Body of pancreas (tissue), 4 donors: ENCODE results near the gene COLGALT1. TPM values are rescaled to one million over a fixed set of nuclear protein-coding genes. Genes with fewer than 3 reads are reported as not detected.
"Not testable (repeated sequence)": the region's sequence is repeated elsewhere in the genome, so short reads cannot be mapped to it uniquely, and the experiment has no call there.

Source experiments
- ATAC-seq: fragments of 150-250 bp; one replicate; pipeline ENCODE4 v1.9.1; 2016
- DNase-seq, 4 donors: peaks; one replicate each; pipeline ENCODE4 v3.0.0-alpha.2; 2019
- H3K27ac ChIP-seq, 4 donors: fragments of 200-600 bp; sonication (generic); 1 replicate in 3 of 4; 2 replicates in 1 of 4; pipeline versions ENCODE4 v1.5.1 to v1.6.1; 2016 to 2019; ENCODE audit warnings: mild to moderate bottlenecking in 1 of 4, mixed read lengths in 1 of 4, moderate library complexity in 1 of 4
- H3K27me3 ChIP-seq, 2 donors: fragments of 200-600 bp; sonication (generic); one replicate each; pipeline ENCODE4 v1.6.0; 2016; ENCODE audit warnings: mild to moderate bottlenecking in 1 of 2
- H3K36me3 ChIP-seq, 2 donors: fragments of 200-600 bp; sonication (generic); replicated peaks in 1 of 2; 2 replicates each; pipeline ENCODE4 v1.5.1; 2016; ENCODE audit warnings: low read depth in 2 of 2; ENCODE audit not compliant: insufficient read depth in 1 of 2
- H3K4me1 ChIP-seq: fragments of 200-600 bp; sonication (generic); one replicate; pipeline ENCODE4 v1.6.0; 2016
- H3K4me3 ChIP-seq, 2 donors: fragments of 200-600 bp; sonication (generic); 1 replicate in 1 of 2; 2 replicates in 1 of 2; pipeline ENCODE4 v1.5.1; 2016 to 2019
- H3K9me3 ChIP-seq, 3 donors: fragments of 200-600 bp; sonication (generic); 1 replicate in 2 of 3; 2 replicates in 1 of 3; pipeline ENCODE4 v1.5.1; 2016
- POLR2A ChIP-seq, 3 donors: fragments of 450-650 bp; IDR thresholded peaks; one replicate each; pipeline ENCODE4 v1.6.1; 2016; ENCODE audit warnings: antibody characterized with exemption in 3 of 3, mild to moderate bottlenecking in 2 of 3
- WGBS, 2 donors: methylation state at CpG; one replicate each; pipeline ENCODE4 v1.1.5; 2017; 5-methylcytosine and 5-hydroxymethylcytosine counted together
- intact Hi-C: fragments of 100-400 bp; cut with DNase I; formaldehyde crosslinking; loops from one replicate; pipeline ENCODE4 v1.15.1; 2023
- total RNA-seq, 2 donors: library from RNA; depleted of rRNA; stranded (reverse); fragments of >200 nt; gene quantifications; one replicate each; pipeline ENCODE4 v1.1.0, GENCODE V29; 2016
- TF ChIP-seq, protein P1 (sequence below), 7 experiments: fragments of 450-650 bp in 4 of 7; fragments of 200-600 bp in 3 of 7; sonication (generic) in 3 of 7; IDR thresholded peaks; one replicate each; pipeline ENCODE4 v1.5.1; 2016 to 2019; ENCODE audit warnings: antibody characterized with exemption in 7 of 7

The COLGALT1 gene
- total RNA-seq, 2 donors from 2014 or later = 38.9 to 41.5 TPM

GRCh38 chr19:17562097-17562496 is 6.6 kb downstream of the COLGALT1 start:
- no peak for DNase-seq
- no peak for ATAC-seq
- Histone ChIP-seq H3K4me3 (no peak overlapping the region), H3K27me3 (no peaks in the 10 kb centered on the region), H3K27ac (no peak overlapping the region), H3K4me1 (peaks cover 2% of the 10 kb centered on the region), H3K36me3 (peaks cover 6 to 13% of the 10 kb centered on the region in 2 donors), H3K9me3 (no peaks in the 10 kb centered on the region)
- intact Hi-C loops = no loop called here
- 97 to 98% methylated on average over 3 to 4 of the region's 4 CpGs for WGBS, 2 donors
- TF ChIP-seq POLR2A (IDR thresholded peaks at IDR 0.05) = no peak
- TF ChIP-seq, protein P1, sequence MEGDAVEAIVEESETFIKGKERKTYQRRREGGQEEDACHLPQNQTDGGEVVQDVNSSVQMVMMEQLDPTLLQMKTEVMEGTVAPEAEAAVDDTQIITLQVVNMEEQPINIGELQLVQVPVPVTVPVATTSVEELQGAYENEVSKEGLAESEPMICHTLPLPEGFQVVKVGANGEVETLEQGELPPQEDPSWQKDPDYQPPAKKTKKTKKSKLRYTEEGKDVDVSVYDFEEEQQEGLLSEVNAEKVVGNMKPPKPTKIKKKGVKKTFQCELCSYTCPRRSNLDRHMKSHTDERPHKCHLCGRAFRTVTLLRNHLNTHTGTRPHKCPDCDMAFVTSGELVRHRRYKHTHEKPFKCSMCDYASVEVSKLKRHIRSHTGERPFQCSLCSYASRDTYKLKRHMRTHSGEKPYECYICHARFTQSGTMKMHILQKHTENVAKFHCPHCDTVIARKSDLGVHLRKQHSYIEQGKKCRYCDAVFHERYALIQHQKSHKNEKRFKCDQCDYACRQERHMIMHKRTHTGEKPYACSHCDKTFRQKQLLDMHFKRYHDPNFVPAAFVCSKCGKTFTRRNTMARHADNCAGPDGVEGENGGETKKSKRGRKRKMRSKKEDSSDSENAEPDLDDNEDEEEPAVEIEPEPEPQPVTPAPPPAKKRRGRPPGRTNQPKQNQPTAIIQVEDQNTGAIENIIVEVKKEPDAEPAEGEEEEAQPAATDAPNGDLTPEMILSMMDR (IDR thresholded peaks at IDR 0.05) = no peak

DNA sequence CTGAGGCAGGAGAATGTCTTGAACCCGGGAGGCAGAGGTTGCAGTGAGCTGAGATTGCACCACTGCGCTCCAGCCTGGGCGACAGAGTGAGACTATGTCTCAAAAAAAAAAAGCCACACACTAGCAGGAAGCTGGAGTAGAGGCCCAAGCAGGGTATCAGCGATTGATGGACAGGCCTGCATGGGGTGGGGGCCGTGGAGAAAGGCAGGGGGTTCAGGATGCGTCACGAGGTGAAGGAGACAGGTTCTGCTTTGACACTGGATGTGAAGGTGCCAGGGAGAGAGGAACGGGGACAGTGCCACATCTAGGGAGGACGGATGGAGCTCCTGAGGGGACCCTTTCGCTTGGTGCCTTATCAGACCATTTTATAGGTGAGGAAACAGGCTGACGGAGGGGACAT is 7.1 kb downstream of the COLGALT1 start:
- DNase-seq = no peak
- TF ChIP-seq, protein P1 (IDR thresholded peaks at IDR 0.05) = no peak
- no peak for TF ChIP-seq POLR2A (IDR thresholded peaks at IDR 0.05)
- intact Hi-C loops = no loop called here
- no peak overlapping the region for H3K4me3 ChIP-seq
- WGBS, 2 donors = 81 to 88% methylated on average over 11 of the region's 11 CpGs
- ATAC-seq = no peak
- H3K36me3 ChIP-seq = peaks cover 6 to 14% of the 10 kb centered on the region in 2 donors
- H3K9me3 ChIP-seq = no peaks in the 10 kb centered on the region
- H3K27ac ChIP-seq = no peak overlapping the region
- H3K27me3 ChIP-seq = no peaks in the 10 kb centered on the region
- H3K4me1 ChIP-seq = no peaks in the 10 kb centered on the region

- intact Hi-C loops = no loop called here
- DNase-seq = no peak
- ATAC-seq = no peak
- Histone ChIP-seq H3K4me1 (no peaks in the 10 kb centered on the region), H3K4me3 (no peak overlapping the region), H3K36me3 (peaks cover 9 to 20% of the 10 kb centered on the region in 2 donors), H3K9me3 (no peaks in the 10 kb centered on the region), H3K27ac (no peak overlapping the region), H3K27me3 (no peaks in the 10 kb centered on the region)
- TF ChIP-seq, protein P1 (IDR thresholded peaks at IDR 0.05) = no peak
- TF ChIP-seq POLR2A (IDR thresholded peaks at IDR 0.05) = no peak
- WGBS, 2 donors = 67% methylated on average over 6 of the region's 6 CpGs
Observed at GRCh38 chr19:17564781-17565180, 9.3 kb downstream of the COLGALT1 start.

DNA sequence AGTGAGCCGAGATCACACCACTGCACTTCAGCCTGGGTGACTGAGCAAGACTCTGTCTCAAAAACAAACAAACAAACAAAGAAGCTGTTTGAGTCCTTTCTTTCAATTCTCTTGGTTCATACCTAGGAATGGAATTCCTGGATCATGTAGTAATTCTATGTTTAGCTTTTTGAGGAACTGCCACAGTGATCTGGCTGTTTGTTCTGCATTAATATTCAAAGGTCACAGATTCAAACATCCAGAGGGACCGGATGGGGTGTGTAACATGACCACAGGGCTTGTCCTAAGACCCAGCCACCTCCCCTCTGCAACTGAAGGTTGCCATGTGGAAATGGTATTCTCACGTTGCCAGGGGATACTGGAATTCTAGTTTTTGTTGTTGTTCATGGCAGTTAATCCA is 10.2 kb downstream of the COLGALT1 start:
- no peaks in the 10 kb centered on the region for H3K9me3 ChIP-seq
- DNase-seq = no peak
- TF ChIP-seq, protein P1 (IDR thresholded peaks at IDR 0.05) = no peak
- TF ChIP-seq POLR2A (IDR thresholded peaks at IDR 0.05) = no peak
- H3K4me1 ChIP-seq = no peaks in the 10 kb centered on the region
- no peaks in the 10 kb centered on the region for H3K27me3 ChIP-seq
- intact Hi-C loops = no loop called here
- no peak overlapping the region for H3K27ac ChIP-seq
- WGBS, 2 donors = 77 to 80% methylated on average over 3 of the region's 3 CpGs
- H3K36me3 ChIP-seq = peaks cover 9 to 19% of the 10 kb centered on the region in 2 donors
- no peak for ATAC-seq
- no peak overlapping the region for H3K4me3 ChIP-seq

- TF ChIP-seq, protein P1 (IDR thresholded peaks at IDR 0.05) = no peak
- ATAC-seq (no peak), DNase-seq (no peak)
- Histone ChIP-seq H3K36me3 (peaks cover 12 to 24% of the 10 kb centered on the region in 2 donors), H3K27ac (no peak overlapping the region), H3K4me1 (no peaks in the 10 kb centered on the region), H3K27me3 (no peaks in the 10 kb centered on the region), H3K9me3 (no peaks in the 10 kb centered on the region), H3K4me3 (no peak overlapping the region)
- WGBS, 2 donors = 100% methylated on average over 1 of the region's 1 CpG
- intact Hi-C loops = no loop called here
Observed at GRCh38 chr19:17567940-17568339, 12.5 kb downstream of the COLGALT1 start.

- ATAC-seq, H3K9me3 ChIP-seq, H3K4me3 ChIP-seq, H3K4me1 ChIP-seq, intact Hi-C loops, DNase-seq, H3K27ac ChIP-seq, H3K27me3 ChIP-seq: not testable (repeated sequence)
- WGBS, 2 donors = 98% methylated on average over 5 of the region's 5 CpGs
- peaks cover 12 to 21% of the 10 kb centered on the region in 2 donors for H3K36me3 ChIP-seq
Observed at GRCh38 chr19:17570291-17570690, 14.8 kb downstream of the COLGALT1 start.
